B cell (primary cell): Measurements from ENCODE around the gene AMMECR1L. TPM values are rescaled to one million over a fixed set of nuclear protein-coding genes. Genes with fewer than 3 reads are reported as not detected.

ENCODE experiments used
- ATAC-seq: fragments of 200-7000 bp; cut with Tn5 transposase; one replicate; pipeline ENCODE4 v1.10.0; 2021; ENCODE audit warnings: low read depth, mild to moderate bottlenecking, moderate number of reproducible peaks, moderate library complexity
- CTCF ChIA-PET: fragments of 350-600 bp; sonication (Branson Sonifier 250); formaldehyde crosslinking; loops from one replicate; lab custom pipeline; 2021; ENCODE audit warnings: antibody characterized with exemption, inconsistent platforms; lab: Charles Lee
- POLR2A ChIA-PET: fragments of 350-600 bp; sonication (Branson Sonifier 250); formaldehyde crosslinking; loops from one replicate; lab custom pipeline; 2021; ENCODE audit warnings: antibody characterized with exemption; lab: Charles Lee
- DNase-seq: peaks from one replicate; pipeline ENCODE4 v3.0.0; 2013
- H2AFZ ChIP-seq: 2 replicates; pipeline ENCODE4 v1.6.1; 2012; ENCODE audit warnings: mild to moderate bottlenecking, low read depth, low read length; ENCODE audit not compliant: insufficient read depth, poor library complexity, severe bottlenecking
- H3K27ac ChIP-seq, 2 donors: 1 replicate in 1 of 2; 2 replicates in 1 of 2; pipeline ENCODE4 v1.5.1; 2012 to 2013; ENCODE audit warnings: low read length in 2 of 2, mild to moderate bottlenecking in 2 of 2, moderate library complexity in 1 of 2
- H3K27me3 ChIP-seq, 4 experiments: fragments of 200-600 bp in 1 of 4; sonication (generic) in 1 of 4; replicated peaks in 1 of 4; 1 replicate in 2 of 4; 2 replicates in 2 of 4; pipeline versions ENCODE4 v1.6.1 to v1.7.0; 2013 to 2016; ENCODE audit warnings: low read length in 3 of 4, mild to moderate bottlenecking in 2 of 4, mixed read lengths in 1 of 4, moderate library complexity in 1 of 4; ENCODE audit not compliant: insufficient read depth in 4 of 4, control insufficient read depth in 3 of 4; ENCODE audit errors: control extremely low read depth in 1 of 4
- H3K36me3 ChIP-seq, 2 experiments: replicated peaks in 1 of 2; 1 replicate in 1 of 2; 2 replicates in 1 of 2; pipeline versions ENCODE4 v1.6.1 to v1.7.1; 2013; ENCODE audit warnings: low read length in 1 of 2; ENCODE audit not compliant: insufficient read depth in 2 of 2, control insufficient read depth in 1 of 2; ENCODE audit errors: control extremely low read depth in 1 of 2, extremely low read depth in 1 of 2
- H3K4me1 ChIP-seq, 2 donors: fragments of 200-600 bp in 1 of 2; sonication (generic) in 1 of 2; 1 replicate in 1 of 2; 2 replicates in 1 of 2; pipeline versions ENCODE4 v1.5.1 to v1.6.1; 2013 to 2017; ENCODE audit warnings: low read length in 2 of 2; ENCODE audit not compliant: control insufficient read depth in 2 of 2, insufficient read depth in 2 of 2
- H3K4me2 ChIP-seq: replicated peaks from 2 replicates; pipeline ENCODE3; 2012; ENCODE audit warnings: mild to moderate bottlenecking, low read depth, low read length; ENCODE audit not compliant: poor library complexity, severe bottlenecking
- H3K4me3 ChIP-seq, 5 experiments: fragments of 200-600 bp in 1 of 5; sonication (generic) in 1 of 5; 1 replicate in 3 of 5; 2 replicates in 2 of 5; pipeline versions ENCODE4 v1.5.1 to v1.7.0; 2011 to 2016; ENCODE audit warnings: low read length in 4 of 5, mild to moderate bottlenecking in 4 of 5, low read depth in 2 of 5, control low read depth in 1 of 5, moderate library complexity in 1 of 5; ENCODE audit not compliant: insufficient read depth in 1 of 5; ENCODE audit errors: control extremely low read depth in 1 of 5, extremely low read depth in 1 of 5
- H3K79me2 ChIP-seq: fragments of 200-600 bp; sonication (generic); one replicate; pipeline ENCODE4 v1.6.0; 2016; ENCODE audit warnings: low read length; ENCODE audit not compliant: control insufficient read depth, insufficient read depth
- H3K9ac ChIP-seq: fragments of 200-600 bp; sonication (generic); 2 replicates; pipeline ENCODE4 v1.6.1; 2017; ENCODE audit warnings: mild to moderate bottlenecking, low read length, moderate library complexity
- H3K9me3 ChIP-seq, 3 donors: one replicate each; pipeline versions ENCODE4 v1.6.1 to v1.7.1; 2013; ENCODE audit warnings: low read length in 2 of 3; ENCODE audit not compliant: control insufficient read depth in 2 of 3, insufficient read depth in 1 of 3; ENCODE audit errors: control extremely low read depth in 1 of 3
- H4K20me1 ChIP-seq: 2 replicates; pipeline ENCODE4 v1.6.0; 2012; ENCODE audit warnings: mild to moderate bottlenecking, low read length; ENCODE audit not compliant: insufficient read depth, control insufficient read depth, poor library complexity, severe bottlenecking
- H3K27ac Mint-ChIP-seq: one replicate; pipeline ENCODE4 v1.8.0; 2021; ENCODE audit warnings: mixed read lengths
- H3K27me3 Mint-ChIP-seq: one replicate; pipeline ENCODE4 v1.8.0; 2021; ENCODE audit warnings: mixed read lengths
- H3K4me1 Mint-ChIP-seq: one replicate; pipeline ENCODE4 v1.8.0; 2021; ENCODE audit warnings: mixed read lengths
- H3K4me3 Mint-ChIP-seq: one replicate; pipeline ENCODE4 v1.8.0; 2021; ENCODE audit warnings: mixed read lengths
- H3K9me3 Mint-ChIP-seq: one replicate; pipeline ENCODE4 v1.8.0; 2022; ENCODE audit warnings: mixed read lengths; ENCODE audit not compliant: insufficient read depth
- EZH2 ChIP-seq: IDR thresholded peaks from 2 replicates; pipeline ENCODE4 v1.6.1; 2012; ENCODE audit warnings: borderline replicate concordance, low read depth, mild to moderate bottlenecking, moderate library complexity, low read length; ENCODE audit not compliant: insufficient read depth, poor library complexity, severe bottlenecking
- WGBS: methylation state at CpG from one replicate; pipeline ENCODE4 v1.1.5; 2013; ENCODE audit warnings: missing lambda C conversion rate; ENCODE audit not compliant: insufficient coverage; 5-methylcytosine and 5-hydroxymethylcytosine counted together
- intact Hi-C: fragments of 100-400 bp; cut with micrococcal nuclease; formaldehyde crosslinking; loops from one replicate; pipeline ENCODE4 v1.10.0; 2022
- polyA plus RNA-seq: library from polyadenylated mRNA; depleted of rRNA; stranded (reverse); fragments of >200 nt; gene quantifications from 2 replicates; pipeline ENCODE4 v1.2.3, GENCODE V29; 2012
- total RNA-seq, 2 donors: library from RNA; stranded (reverse); fragments of 120-200 nt in 1 of 2; gene quantifications; 1 replicate in 1 of 2; 2 replicates in 1 of 2; pipeline versions ENCODE4 v1.2.3 to v1.2.4, GENCODE V29; 2013 to 2022
- TF ChIP-seq, protein P1 (sequence below): fragments of 200-600 bp; IDR thresholded peaks from one replicate; pipeline ENCODE4 v1.8.0; 2022; ENCODE audit warnings: antibody characterized with exemption, mild to moderate bottlenecking

AMMECR1L gene
- total and polyA plus RNA-seq, 2 donors (not counting 1 experiment from before 2014, with no cell fraction given) = 8.3 to 15.2 TPM

DNA sequence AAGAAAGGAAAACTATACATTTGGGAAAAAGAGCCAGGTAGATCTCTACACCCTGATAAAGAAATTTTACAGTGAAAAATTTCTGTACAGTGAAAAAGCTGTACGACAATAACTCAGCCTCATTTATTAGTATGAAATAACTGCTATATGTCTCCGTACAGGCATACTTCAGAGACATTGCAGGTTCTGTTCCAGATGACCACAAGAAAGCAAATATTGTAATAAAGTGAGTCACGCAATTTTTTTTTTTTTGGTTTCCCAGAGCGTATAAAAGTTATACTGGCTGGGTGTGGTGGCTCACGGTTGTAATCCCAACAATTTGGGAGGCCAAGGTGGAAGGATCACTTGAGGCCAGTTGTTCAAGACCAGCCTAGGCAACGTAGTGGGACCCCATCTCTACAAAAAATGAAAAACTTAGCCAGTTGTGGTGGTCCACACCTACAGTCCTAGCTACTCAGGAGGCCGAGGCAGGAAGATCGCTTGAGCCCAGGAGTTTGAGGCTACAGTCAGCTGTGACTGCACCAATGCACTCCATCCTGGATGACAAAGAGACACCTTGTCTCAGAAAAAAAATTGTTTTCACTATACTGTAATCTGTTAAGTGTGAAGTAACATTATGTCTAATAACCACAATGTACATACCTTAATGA lies 28.2 kb upstream of the AMMECR1L start:
- H3K4me3 ChIP-seq = no peak overlapping the region
- ChIA-PET POLR2A (no interaction called here), CTCF (no interaction called here)
- Mint-ChIP-seq H3K4me1 (no peaks in the 10 kb centered on the region), H3K9me3 (no peaks in the 10 kb centered on the region), H3K27ac (no peak overlapping the region), H3K27me3 (no peaks in the 10 kb centered on the region), H3K4me3 (no peak overlapping the region)
- no peaks in the 10 kb centered on the region for H3K27me3 ChIP-seq
- no peaks in the 10 kb centered on the region for H3K79me2 ChIP-seq
- TF ChIP-seq EZH2 = no peak
- TF ChIP-seq, protein P1, sequence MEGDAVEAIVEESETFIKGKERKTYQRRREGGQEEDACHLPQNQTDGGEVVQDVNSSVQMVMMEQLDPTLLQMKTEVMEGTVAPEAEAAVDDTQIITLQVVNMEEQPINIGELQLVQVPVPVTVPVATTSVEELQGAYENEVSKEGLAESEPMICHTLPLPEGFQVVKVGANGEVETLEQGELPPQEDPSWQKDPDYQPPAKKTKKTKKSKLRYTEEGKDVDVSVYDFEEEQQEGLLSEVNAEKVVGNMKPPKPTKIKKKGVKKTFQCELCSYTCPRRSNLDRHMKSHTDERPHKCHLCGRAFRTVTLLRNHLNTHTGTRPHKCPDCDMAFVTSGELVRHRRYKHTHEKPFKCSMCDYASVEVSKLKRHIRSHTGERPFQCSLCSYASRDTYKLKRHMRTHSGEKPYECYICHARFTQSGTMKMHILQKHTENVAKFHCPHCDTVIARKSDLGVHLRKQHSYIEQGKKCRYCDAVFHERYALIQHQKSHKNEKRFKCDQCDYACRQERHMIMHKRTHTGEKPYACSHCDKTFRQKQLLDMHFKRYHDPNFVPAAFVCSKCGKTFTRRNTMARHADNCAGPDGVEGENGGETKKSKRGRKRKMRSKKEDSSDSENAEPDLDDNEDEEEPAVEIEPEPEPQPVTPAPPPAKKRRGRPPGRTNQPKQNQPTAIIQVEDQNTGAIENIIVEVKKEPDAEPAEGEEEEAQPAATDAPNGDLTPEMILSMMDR = no peak
- peaks cover 0 to 1% (median 0%) of the 10 kb centered on the region in 3 donors for H3K9me3 ChIP-seq
- H2AFZ ChIP-seq = no peak overlapping the region
- no peaks in the 10 kb centered on the region for H3K36me3 ChIP-seq
- WGBS = 90% methylated on average over 4 of the region's 8 CpGs
- intact Hi-C loops = no loop called here
- no peaks in the 10 kb centered on the region for H3K4me1 ChIP-seq
- no peak overlapping the region for H3K27ac ChIP-seq
- no peak overlapping the region for H3K4me2 ChIP-seq
- no peaks in the 10 kb centered on the region for H4K20me1 ChIP-seq
- ATAC-seq = no peak
- H3K9ac ChIP-seq = no peak overlapping the region
- DNase-seq = no peak

DNA sequence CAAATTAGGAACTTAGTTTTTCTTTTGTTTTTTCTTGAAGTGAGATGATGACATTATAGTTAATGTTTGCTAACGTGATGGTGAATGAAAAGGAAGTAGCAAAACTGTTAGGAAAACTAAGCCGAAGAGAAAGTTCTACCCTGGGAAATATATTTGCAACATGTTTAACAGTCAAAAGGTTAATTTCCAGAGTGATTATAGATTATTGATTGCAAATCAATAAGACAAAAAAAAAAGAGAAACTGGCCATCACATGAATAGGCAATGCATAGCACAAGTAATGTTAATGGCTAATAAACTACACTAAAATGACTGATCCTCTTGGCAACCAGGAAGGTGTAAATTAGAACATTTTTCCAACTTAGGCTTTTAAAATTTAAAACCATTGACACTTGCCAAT lies 26.0 kb upstream of the AMMECR1L start:
- no CpG with 5 or more reads among the region's 2 CpGs for WGBS

More for the DNA sequence above, 26.0 kb upstream of the AMMECR1L start:
- no peak overlapping the region for H3K9ac ChIP-seq
- Mint-ChIP-seq H3K4me1 (no peaks in the 10 kb centered on the region), H3K9me3 (no peaks in the 10 kb centered on the region), H3K27ac (no peak overlapping the region), H3K27me3 (no peaks in the 10 kb centered on the region), H3K4me3 (no peak overlapping the region)
- POLR2A ChIA-PET = no interaction called here
- DNase-seq (no peak), ATAC-seq (no peak)
- intact Hi-C loops = no loop called here
- no peaks in the 10 kb centered on the region for H4K20me1 ChIP-seq
- peaks cover 0 to 1% (median 0%) of the 10 kb centered on the region in 3 donors for H3K9me3 ChIP-seq
- no peaks in the 10 kb centered on the region for H3K79me2 ChIP-seq
- no peaks in the 10 kb centered on the region for H3K36me3 ChIP-seq
- no peaks in the 10 kb centered on the region for H3K4me1 ChIP-seq
- H3K27ac ChIP-seq = no peak overlapping the region
- no peak overlapping the region for H3K4me2 ChIP-seq
- H3K4me3 ChIP-seq = no peak overlapping the region
- H3K27me3 ChIP-seq = no peaks in the 10 kb centered on the region
- TF ChIP-seq, protein P1 = no peak
- no peak for TF ChIP-seq EZH2
- no peak overlapping the region for H2AFZ ChIP-seq
- CTCF ChIA-PET = no interaction called here
